HG03442 (cell line): ENCODE measurements around the gene SPACA4.
"Not testable (repeated sequence)": the region's sequence is repeated elsewhere in the genome, so short reads cannot be mapped to it uniquely, and the experiment has no call there.

Source experiments
- ATAC-seq: cut with Tn5 transposase; IDR thresholded peaks from one replicate; pipeline ENCODE4 v1.9.1; 2021; ENCODE audit warnings: mild to moderate bottlenecking, moderate library complexity; ENCODE audit not compliant: unreplicated experiment

The SPACA4 gene

DNA sequence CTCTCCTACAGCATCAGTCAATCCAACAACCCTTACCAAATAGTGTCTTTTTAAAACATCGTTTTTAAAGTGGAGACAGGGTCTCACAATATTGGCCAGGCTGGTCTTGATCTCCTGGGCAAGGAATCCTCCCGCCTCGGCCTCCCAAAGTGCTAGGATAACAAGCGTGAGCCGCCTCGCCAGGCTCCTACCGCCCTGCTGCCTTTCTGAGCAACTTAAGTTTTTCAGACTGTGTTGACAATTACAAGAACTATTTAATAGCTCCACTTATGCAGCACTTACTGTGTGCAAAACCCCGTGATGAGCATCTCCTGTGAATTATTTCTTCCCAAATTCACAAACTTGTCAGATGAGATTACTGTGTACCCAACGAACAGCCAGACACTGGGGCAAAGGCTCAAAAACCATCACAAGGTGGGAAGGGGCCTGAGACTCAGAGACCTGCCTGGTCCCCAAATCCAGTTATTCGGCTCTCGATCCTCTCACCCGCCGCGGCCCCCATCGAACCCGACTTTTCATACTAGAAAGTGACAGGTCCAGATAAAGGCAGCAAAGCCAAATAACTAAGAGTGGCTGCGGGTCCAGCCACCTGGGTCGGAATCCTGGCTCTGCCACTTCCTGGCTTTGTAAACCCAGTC is 11.9 kb downstream of the SPACA4 start:
- no peak for ATAC-seq

GRCh38 chr19:48618916-48619691 is 12.6 kb downstream of the SPACA4 start, which contains the start of the genes RPL18 and SPHK2:
RPL18 (minus strand) TSS chr19:48619178; CDS start chr19:48619143, 35 bp downstream.
SPHK2 (plus strand) TSS chr19:48619506; CDS start chr19:48620515, 1,009 bp downstream.
- ATAC-seq: peak; percentile 85

DNA sequence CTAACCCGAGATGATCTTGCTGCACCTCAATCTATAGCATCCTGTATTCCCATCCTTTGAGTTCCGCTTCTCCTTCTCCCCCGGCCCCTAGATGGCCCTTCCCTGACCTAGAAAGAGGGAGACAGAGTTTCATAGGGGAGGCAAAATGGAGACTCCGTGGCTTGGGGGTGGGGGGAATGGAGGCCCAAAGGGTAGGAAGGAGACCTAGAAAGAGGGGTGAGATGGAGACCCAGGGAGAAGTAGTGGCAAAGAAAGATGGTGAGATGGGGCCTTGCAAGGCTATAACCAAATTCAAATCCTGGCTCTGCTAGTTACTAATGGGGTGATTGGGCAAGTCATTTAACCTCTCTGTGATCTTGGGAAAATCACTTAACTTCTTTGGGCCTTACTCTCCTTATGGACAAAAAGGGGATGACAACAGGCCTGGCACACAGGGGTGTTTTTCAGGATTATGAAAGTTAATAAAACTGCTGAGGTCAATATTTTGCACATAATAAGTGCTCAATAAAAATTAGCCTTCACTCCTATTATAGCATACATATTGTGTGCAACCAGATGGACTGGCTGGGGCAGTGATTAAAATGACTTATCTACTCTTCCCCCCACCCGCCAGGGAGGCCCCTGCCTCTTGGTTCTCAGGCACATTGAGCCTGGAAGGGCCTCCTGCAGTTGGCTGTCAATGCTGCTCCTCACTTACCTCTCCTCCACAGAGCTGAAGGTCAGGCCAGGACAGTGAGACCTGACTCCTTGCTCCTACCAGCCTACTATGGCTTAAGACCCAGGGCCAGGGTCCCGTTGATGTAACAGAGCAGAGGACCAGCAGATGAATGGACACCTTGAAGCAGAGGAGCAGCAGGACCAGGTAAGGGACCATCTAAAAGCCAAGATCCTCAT is 13.4 kb downstream of the SPACA4 start:
- no peak for ATAC-seq

- ATAC-seq: no peak
Measured at GRCh38 chr19:48623556-48624066, 17.1 kb downstream of the SPACA4 start.

DNA sequence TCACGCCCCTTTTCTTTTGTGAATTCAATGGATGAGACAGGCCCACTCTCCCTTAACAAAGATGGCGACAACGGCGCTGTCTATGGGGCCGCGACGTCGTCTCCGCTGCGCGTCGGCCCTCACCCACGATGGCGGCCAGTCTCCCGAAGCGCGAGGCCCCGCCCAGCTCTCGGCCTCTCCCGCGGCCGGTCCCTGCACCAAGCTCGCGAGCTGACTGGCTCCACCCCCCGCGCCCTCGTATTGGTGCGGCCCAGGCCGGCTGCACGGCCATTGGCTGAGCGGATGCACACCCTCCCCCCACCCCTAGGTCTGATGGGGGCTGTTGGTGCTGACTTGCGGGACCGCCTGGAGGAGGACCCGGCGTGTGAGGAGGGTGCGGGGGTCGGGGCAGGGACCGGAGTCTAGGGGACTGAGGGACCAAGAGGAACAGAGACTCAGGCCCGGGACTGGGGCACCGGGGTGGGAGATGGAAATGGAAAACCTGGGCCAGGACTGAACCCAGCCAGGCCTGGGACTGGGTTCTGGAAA is 17.6 kb downstream of the SPACA4 start:
- peak; percentile 56 for ATAC-seq

DNA sequence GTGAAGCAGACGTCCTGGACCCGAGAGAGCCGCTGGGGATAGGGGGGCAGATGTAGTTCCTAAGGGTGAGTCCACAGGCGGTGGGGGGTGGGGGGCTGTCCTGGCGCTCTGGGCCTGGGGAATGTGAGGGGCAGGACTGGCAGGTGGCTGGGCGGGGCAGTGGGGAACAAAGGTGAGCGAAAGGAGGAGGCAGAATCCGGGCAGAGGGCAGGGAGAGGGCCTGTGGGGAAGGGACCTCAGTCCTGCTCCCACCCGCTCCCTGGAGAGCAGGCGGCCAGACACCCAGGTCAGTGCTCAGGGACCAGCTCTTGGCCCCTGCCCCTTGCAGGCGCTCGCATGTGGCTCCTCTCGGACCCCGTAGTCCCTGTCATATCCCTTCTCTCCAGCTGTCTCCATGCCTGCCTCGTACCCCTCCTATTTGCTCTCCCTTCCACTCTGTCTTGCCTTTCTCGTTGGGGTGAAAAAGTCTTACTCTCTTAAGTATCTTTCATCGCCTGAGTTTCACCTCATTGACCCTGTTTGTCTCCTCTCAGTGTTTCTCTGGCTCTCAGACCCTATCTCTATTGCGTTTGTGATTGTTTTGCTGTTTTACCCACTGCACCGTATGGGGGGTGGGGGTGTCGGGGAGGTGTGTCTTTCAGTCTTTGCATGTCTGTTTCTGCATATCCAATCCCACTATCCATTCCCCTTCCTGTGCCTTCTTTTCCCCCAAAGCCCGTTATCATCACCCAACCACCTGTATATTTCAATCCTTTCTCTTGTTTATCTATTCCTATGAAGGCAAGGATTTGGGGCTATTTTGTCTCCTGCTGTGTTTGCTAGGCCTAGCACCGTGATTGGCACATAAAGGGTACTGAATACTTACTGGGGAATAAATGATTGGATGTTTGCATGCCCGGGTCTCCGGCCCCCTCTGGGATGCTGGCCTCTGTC is 18.5 kb downstream of the SPACA4 start:
- no peak for ATAC-seq

DNA sequence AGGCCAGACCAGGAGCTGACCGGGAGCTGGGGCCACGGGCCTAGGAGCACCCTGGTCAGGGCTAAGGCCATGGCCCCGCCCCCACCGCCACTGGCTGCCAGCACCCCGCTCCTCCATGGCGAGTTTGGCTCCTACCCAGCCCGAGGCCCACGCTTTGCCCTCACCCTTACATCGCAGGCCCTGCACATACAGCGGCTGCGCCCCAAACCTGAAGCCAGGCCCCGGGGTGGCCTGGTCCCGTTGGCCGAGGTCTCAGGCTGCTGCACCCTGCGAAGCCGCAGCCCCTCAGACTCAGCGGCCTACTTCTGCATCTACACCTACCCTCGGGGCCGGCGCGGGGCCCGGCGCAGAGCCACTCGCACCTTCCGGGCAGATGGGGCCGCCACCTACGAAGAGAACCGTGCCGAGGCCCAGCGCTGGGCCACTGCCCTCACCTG is 19.4 kb downstream of the SPACA4 start:
- ATAC-seq: no peak

GRCh38 chr19:48627201-48627864 is 20.8 kb downstream of the SPACA4 start:
- no peak for ATAC-seq

DNA sequence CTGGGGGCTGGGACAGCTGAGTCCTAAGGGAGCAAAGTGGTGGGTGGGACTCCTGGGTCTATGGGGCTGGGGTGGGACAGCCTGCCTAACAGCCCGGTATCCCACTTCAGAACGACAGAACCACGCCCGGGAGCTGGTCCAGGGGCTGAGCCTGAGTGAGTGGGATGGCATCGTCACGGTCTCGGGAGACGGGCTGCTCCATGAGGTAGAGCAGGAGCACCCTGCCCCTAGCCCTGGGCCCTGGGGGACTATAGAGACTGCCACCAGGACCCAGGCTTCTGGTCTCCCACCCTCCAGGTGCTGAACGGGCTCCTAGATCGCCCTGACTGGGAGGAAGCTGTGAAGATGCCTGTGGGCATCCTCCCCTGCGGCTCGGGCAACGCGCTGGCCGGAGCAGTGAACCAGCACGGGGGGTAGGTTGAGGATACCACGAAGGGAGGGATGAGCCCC is 21.3 kb downstream of the SPACA4 start:
- ATAC-seq: no peak

DNA sequence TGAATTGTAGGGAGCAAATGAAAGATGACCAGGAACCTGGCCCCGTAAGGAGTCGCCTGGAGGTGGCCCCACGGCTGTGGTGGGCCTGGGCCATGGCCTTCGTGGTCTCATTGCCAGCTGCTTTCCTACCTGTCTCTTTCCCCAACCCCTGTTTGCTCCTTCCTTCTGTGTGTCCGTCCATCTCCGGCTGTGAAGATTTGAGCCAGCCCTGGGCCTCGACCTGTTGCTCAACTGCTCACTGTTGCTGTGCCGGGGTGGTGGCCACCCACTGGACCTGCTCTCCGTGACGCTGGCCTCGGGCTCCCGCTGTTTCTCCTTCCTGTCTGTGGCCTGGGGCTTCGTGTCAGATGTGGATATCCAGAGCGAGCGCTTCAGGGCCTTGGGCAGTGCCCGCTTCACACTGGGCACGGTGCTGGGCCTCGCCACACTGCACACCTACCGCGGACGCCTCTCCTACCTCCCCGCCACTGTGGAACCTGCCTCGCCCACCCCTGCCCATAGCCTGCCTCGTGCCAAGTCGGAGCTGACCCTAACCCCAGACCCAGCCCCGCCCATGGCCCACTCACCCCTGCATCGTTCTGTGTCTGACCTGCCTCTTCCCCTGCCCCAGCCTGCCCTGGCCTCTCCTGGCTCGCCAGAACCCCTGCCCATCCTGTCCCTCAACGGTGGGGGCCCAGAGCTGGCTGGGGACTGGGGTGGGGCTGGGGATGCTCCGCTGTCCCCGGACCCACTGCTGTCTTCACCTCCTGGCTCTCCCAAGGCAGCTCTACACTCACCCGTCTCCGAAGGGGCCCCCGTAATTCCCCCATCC is 22.1 kb downstream of the SPACA4 start:
- no peak for ATAC-seq

DNA sequence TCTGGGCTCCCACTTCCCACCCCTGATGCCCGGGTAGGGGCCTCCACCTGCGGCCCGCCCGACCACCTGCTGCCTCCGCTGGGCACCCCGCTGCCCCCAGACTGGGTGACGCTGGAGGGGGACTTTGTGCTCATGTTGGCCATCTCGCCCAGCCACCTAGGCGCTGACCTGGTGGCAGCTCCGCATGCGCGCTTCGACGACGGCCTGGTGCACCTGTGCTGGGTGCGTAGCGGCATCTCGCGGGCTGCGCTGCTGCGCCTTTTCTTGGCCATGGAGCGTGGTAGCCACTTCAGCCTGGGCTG is 22.7 kb downstream of the SPACA4 start:
- ATAC-seq: no peak

GRCh38 chr19:48629599-48630295 is 23.2 kb downstream of the SPACA4 start:
- no peak for ATAC-seq

- no peak for ATAC-seq
Measured at GRCh38 chr19:48630296-48631063, 23.9 kb downstream of the SPACA4 start.

GRCh38 chr19:48631225-48631624 is 24.7 kb downstream of the SPACA4 start:
- no peak for ATAC-seq

DNA sequence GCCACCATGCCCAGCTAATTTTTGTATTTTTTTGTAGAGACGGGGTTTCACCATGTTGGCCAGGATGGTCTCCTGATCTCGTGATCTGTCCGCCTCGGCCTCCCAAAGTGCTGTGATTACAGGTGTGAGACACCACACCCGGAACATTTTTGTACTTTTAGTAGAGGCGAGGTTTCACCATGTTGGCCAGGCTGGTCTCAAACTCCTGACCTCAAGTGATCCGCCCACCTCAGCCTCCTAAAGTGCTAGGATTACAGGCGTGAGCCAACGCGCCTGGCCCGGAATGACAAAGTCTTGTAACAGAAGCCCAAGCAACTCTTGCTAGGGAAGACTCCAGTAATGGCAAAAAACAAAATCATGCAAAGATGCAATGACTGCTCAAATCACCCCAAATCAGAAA is 25.7 kb downstream of the SPACA4 start:
- not testable (repeated sequence) for ATAC-seq

DNA sequence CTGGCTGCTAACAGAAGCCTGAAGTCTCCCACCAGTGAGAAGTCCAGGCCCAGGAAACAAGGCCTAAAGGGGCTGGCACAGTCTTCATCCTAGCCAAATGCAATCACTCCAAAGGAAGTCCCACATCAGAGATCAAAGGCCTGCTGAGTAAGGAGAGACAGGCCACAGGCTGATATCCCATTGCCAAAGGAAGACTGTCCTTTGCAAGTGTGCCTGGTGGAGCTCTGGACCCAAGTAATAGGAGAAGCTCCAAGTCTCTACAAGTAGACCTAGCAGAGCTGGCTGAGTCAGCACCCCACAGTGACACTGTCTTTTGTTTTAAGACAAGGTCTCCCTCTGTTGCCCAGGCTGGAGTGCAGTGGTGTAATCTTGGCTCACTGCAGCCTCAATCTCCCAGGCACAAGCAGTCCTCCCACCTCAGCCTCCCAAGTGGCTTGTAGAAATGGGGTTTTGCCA is 26.2 kb downstream of the SPACA4 start:
- no peak for ATAC-seq
